Tibial artery (tissue), 4 donors: Measurements from ENCODE around the gene CLEC1B.
"Not testable (repeated sequence)": the region's sequence is repeated elsewhere in the genome, so short reads cannot be mapped to it uniquely, and the experiment has no call there.

ENCODE experiments used
- DNase-seq, 2 donors: peaks; one replicate each; pipeline ENCODE4 v3.0.0-alpha.2; 2019
- H3K27ac ChIP-seq, 2 donors: fragments of 200-600 bp; sonication (generic) in 1 of 2; 1 replicate in 1 of 2; 2 replicates in 1 of 2; pipeline ENCODE4 v1.5.1; 2018 to 2019; ENCODE audit warnings: mild to moderate bottlenecking in 1 of 2
- H3K27me3 ChIP-seq, 2 donors: fragments of 200-600 bp; sonication (generic) in 1 of 2; one replicate each; pipeline versions ENCODE4 v1.5.1 to v1.6.0; 2016 to 2019
- H3K36me3 ChIP-seq, 3 donors: fragments of 200-600 bp; sonication (generic) in 2 of 3; one replicate each; pipeline ENCODE4 v1.5.1; 2016 to 2019; ENCODE audit warnings: mild to moderate bottlenecking in 2 of 3
- H3K4me1 ChIP-seq, 4 donors: fragments of 200-600 bp; sonication (generic) in 2 of 4; 1 replicate in 3 of 4; 2 replicates in 1 of 4; pipeline ENCODE4 v1.5.1; 2016 to 2019
- H3K4me3 ChIP-seq, 2 donors: fragments of 200-600 bp; sonication (generic) in 1 of 2; 1 replicate in 1 of 2; 2 replicates in 1 of 2; pipeline ENCODE4 v1.5.1; 2018 to 2019; ENCODE audit warnings: mild to moderate bottlenecking in 2 of 2
- H3K9me3 ChIP-seq, 3 donors: fragments of 200-600 bp; sonication (generic) in 1 of 3; one replicate each; pipeline ENCODE4 v1.5.1; 2016 to 2019
- CTCF ChIP-seq, 2 experiments: fragments of 200-600 bp in 1 of 2; fragments of 450-650 bp in 1 of 2; IDR thresholded peaks; one replicate each; pipeline ENCODE4 v1.5.1; 2017 to 2019; ENCODE audit warnings: antibody characterized with exemption in 2 of 2, mild to moderate bottlenecking in 1 of 2, moderate library complexity in 1 of 2
- intact Hi-C: fragments of 100-400 bp; cut with DNase I; formaldehyde crosslinking; loops from one replicate; pipeline ENCODE4 v1.15.0; 2023; ENCODE audit warnings: low total_unique reads

The CLEC1B gene

GRCh38 chr12:10001171-10001776, 2.4 kb upstream of the CLEC1B start:
- H3K27me3 ChIP-seq = no peaks in the 10 kb centered on the region
- no peak for DNase-seq
- H3K36me3 ChIP-seq = no peaks in the 10 kb centered on the region
- no peak for TF ChIP-seq CTCF (IDR thresholded peaks at IDR 0.05)
- H3K4me3 ChIP-seq = no peak overlapping the region
- H3K4me1 ChIP-seq = no peaks in the 10 kb centered on the region
- no peak overlapping the region for H3K27ac ChIP-seq
- H3K9me3 ChIP-seq = no peaks in the 10 kb centered on the region
- intact Hi-C loops = no loop called here

- no peak overlapping the region for H3K27ac ChIP-seq
- no peaks in the 10 kb centered on the region for H3K9me3 ChIP-seq
- no peak for DNase-seq
- H3K4me1 ChIP-seq = no peaks in the 10 kb centered on the region
- TF ChIP-seq CTCF (IDR thresholded peaks at IDR 0.05) = no peak
- H3K36me3 ChIP-seq = no peaks in the 10 kb centered on the region
- H3K4me3 ChIP-seq = no peak overlapping the region
- intact Hi-C loops = no loop called here
- H3K27me3 ChIP-seq = no peaks in the 10 kb centered on the region
These were observed 6.6 kb downstream of the CLEC1B start for GRCh38 chr12:9992296-9992695.

GRCh38 chr12:9991876-9992275, 7.0 kb downstream of the CLEC1B start:
- TF ChIP-seq CTCF (IDR thresholded peaks at IDR 0.05) = no peak
- DNase-seq = no peak
- H3K36me3 ChIP-seq = no peaks in the 10 kb centered on the region
- H3K4me1 ChIP-seq = no peaks in the 10 kb centered on the region
- no peaks in the 10 kb centered on the region for H3K9me3 ChIP-seq
- H3K27me3 ChIP-seq = no peaks in the 10 kb centered on the region
- intact Hi-C loops = no loop called here
- no peak overlapping the region for H3K4me3 ChIP-seq
- no peak overlapping the region for H3K27ac ChIP-seq

GRCh38 chr12:9980126-9980525, 18.8 kb downstream of the CLEC1B start:
- intact Hi-C loops = no loop called here
- no peak for TF ChIP-seq CTCF (IDR thresholded peaks at IDR 0.05)
- H3K36me3 ChIP-seq = no peaks in the 10 kb centered on the region
- no peak overlapping the region for H3K27ac ChIP-seq
- no peaks in the 10 kb centered on the region for H3K4me1 ChIP-seq
- DNase-seq = no peak
- no peak overlapping the region for H3K4me3 ChIP-seq
- no peaks in the 10 kb centered on the region for H3K27me3 ChIP-seq
- H3K9me3 ChIP-seq = no peaks in the 10 kb centered on the region

GRCh38 chr12:9977916-9978315, 21.0 kb downstream of the CLEC1B start:
- no peak overlapping the region for H3K4me3 ChIP-seq
- no peaks in the 10 kb centered on the region for H3K36me3 ChIP-seq
- no peaks in the 10 kb centered on the region for H3K9me3 ChIP-seq
- DNase-seq = no peak
- intact Hi-C loops = no loop called here
- no peak for TF ChIP-seq CTCF (IDR thresholded peaks at IDR 0.05)
- no peaks in the 10 kb centered on the region for H3K4me1 ChIP-seq
- H3K27me3 ChIP-seq = no peaks in the 10 kb centered on the region
- H3K27ac ChIP-seq = no peak overlapping the region

- H3K4me1 ChIP-seq, H3K36me3 ChIP-seq, H3K27ac ChIP-seq, intact Hi-C loops, DNase-seq, H3K9me3 ChIP-seq, H3K27me3 ChIP-seq, H3K4me3 ChIP-seq: not testable (repeated sequence)
These were observed 22.3 kb downstream of the CLEC1B start for GRCh38 chr12:9976626-9977025.
